Skeletal muscle satellite cell (primary cell): ENCODE data around the gene CYTH1.
A peak's percentile ranks its signal among the peaks of the same experiment; 100 is the strongest.

Experiments
- H3K27me3 ChIP-seq: 2 replicates; pipeline ENCODE4 v1.7.0; 2013; ENCODE audit warnings: low read length; ENCODE audit not compliant: control insufficient read depth, insufficient read depth
- H3K36me3 ChIP-seq: 2 replicates; pipeline ENCODE4 v1.7.0; 2013; ENCODE audit warnings: mild to moderate bottlenecking, control low read depth, low read length; ENCODE audit not compliant: insufficient read depth
- H3K4me1 ChIP-seq: 2 replicates; pipeline ENCODE4 v1.7.0; 2013; ENCODE audit warnings: low read length; ENCODE audit not compliant: control insufficient read depth, insufficient read depth
- H3K4me2 ChIP-seq: 2 replicates; pipeline ENCODE4 v1.7.0; 2013; ENCODE audit warnings: mild to moderate bottlenecking, low read length
- H3K4me3 ChIP-seq: 2 replicates; pipeline ENCODE4 v1.7.0; 2013; ENCODE audit warnings: low read length
- H3K9ac ChIP-seq: 2 replicates; pipeline ENCODE4 v1.7.0; 2013; ENCODE audit warnings: mild to moderate bottlenecking, low read depth, low read length, moderate library complexity
- H3K9me3 ChIP-seq: replicated peaks from 2 replicates; pipeline ENCODE4 v1.7.0; 2013; ENCODE audit warnings: mild to moderate bottlenecking, control low read depth, low read length

The CYTH1 gene

DNA sequence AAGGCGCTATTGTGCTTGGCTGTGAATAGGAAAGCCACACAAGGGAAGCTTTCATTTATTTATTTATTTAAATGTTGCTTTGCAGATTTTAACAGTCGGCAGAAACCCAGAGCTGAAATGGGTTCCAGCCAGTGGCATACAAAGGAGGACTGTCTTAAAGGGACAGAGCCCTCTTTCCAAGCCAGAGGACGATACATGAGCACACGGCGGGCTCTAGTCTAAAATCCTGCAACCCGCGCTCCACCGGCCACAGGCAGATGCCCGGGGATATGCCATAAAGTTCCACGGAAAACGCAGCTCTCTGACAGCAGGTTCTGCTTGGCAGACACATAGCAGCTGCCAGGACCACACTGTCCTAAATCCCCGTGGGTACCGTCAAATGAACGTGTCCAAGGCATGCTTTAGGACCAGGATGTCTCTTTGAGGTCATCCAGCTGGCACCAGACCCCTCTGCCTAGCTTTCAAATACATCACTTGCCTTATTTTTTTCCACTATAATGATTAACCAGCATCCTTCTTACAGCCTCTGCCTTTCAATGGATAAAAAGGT, 64.6 kb downstream of the CYTH1 start:
- Histone ChIP-seq H3K9ac (peak overlapping the region; percentile 35), H3K9me3 (no peaks in the 10 kb centered on the region), H3K4me2 (peak overlapping the region; percentile 88), H3K36me3 (no peaks in the 10 kb centered on the region), H3K4me1 (peaks cover 33% of the 10 kb centered on the region), H3K4me3 (peak overlapping the region; percentile 65), H3K27me3 (no peaks in the 10 kb centered on the region)

DNA sequence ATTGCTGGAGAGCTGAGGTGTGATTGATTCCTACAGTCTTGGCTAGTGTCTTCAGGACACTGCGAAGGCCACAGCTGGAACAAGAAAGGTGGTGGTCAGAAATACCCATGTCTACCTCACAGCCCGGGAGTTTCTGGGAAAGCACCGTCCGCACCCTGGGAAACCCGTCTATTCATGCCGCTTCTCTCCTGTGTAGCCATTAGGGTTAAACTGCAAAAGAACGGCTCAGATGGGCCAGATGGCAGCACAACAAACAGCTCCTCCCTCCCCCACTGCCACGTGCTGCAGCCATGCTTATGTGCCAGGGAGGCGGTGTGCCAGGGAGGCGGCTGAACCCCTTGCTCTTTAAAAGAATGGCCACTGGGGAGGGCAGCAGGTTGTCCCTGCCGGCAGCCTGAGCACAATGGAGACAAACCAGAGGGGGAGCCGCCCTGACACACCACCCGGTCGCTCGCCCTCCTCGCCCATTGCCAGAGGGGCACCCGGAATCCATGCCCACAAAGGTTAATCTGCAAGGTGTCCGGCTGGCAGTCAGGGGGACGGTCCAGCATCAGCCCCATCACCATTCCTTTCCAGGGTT, 65.2 kb downstream of the CYTH1 start:
- peak overlapping the region; percentile 65 for H3K4me3 ChIP-seq
- no peaks in the 10 kb centered on the region for H3K9me3 ChIP-seq
- H3K9ac ChIP-seq, result peak overlapping the region; percentile 35
- no peaks in the 10 kb centered on the region for H3K27me3 ChIP-seq
- H3K36me3 ChIP-seq, result no peaks in the 10 kb centered on the region
- H3K4me1 ChIP-seq, result peaks cover 33% of the 10 kb centered on the region
- peak overlapping the region; percentile 88 for H3K4me2 ChIP-seq

DNA sequence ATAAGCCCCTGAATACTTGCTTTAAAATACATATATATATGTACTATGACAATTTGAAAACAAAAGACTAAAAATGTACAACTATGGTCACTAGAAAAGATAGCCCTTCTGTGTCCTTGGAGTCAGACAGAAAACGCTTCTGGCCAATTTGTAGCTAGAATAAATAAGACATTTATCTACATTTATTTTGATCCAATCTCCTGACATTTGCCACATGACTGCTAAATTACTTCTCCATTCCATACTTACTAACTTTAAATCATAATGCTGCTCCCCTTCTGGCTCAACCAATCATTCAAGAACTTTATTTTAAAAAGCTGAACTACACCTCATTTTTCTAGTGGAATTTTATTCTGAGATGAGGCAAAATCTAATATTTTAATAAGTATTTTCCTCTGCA, 65.8 kb downstream of the CYTH1 start:
- Histone ChIP-seq H3K4me2 (peak overlapping the region; percentile 88), H3K36me3 (no peaks in the 10 kb centered on the region), H3K4me3 (peak overlapping the region; percentile 65), H3K9me3 (no peaks in the 10 kb centered on the region), H3K27me3 (no peaks in the 10 kb centered on the region), H3K9ac (peak overlapping the region; percentile 35), H3K4me1 (peaks cover 33% of the 10 kb centered on the region)

DNA sequence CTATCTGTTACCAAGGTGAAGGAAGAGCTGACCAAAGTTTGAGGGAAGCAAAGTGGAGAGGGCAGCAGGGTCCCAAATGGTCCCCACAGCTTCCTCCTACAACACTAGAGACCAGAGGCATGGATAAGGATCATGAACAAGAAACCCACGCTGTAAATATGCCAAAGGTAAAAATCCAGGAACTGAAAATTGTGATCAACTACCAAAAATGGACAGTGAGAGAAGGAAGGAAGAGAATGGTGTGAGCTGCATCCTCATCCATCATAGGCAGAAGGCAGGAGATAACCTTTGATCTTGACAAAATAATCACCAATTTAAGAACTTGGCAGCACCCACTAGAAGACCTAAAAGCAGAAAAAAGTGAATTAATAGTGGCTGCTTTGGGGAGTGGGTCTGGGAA, 66.2 kb downstream of the CYTH1 start:
- no peaks in the 10 kb centered on the region for H3K36me3 ChIP-seq
- H3K9ac ChIP-seq, result peak overlapping the region; percentile 19
- H3K4me2 ChIP-seq, result peak overlapping the region; percentile 46
- H3K4me1 ChIP-seq, result peaks cover 33% of the 10 kb centered on the region
- H3K4me3 ChIP-seq, result peak overlapping the region; percentile 26
- no peaks in the 10 kb centered on the region for H3K9me3 ChIP-seq
- H3K27me3 ChIP-seq, result no peaks in the 10 kb centered on the region

DNA sequence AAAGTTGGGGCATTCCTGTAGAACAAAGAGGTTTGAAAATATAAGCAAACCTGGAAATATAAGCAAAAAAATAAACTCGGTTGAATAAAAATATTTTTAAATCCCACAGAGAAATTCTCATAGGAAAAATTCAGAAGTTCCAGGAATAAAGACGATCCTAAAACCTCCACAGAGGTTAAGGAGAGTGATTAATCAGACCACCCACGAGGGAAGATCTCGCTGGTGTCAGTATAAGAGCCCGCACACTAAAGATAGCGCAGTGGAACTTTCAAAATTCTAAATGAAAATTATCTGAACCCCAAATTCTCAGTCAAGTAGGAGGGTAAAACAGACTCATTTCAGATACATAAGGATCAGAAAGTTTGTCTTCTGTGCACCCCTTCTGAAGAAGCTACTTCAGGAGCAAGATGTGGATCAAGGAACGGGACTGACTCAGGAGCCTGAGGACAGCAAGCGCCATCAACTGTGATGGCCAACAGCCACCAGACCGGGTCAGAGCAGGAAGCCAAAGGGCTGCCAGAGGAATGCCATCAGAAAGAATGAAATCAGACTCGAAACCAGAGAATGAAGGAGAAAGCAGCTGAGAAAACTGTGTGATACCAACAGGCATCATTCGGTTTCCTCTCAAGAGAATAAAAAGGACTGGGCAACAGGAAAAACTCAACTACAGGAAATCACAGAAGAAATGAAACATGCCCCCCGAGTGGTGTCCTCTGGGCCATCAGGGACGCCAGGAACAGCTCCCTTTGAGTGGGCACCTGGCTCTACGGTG, 66.9 kb downstream of the CYTH1 start:
- H3K4me3 ChIP-seq, result peak overlapping the region; percentile 26
- H3K36me3 ChIP-seq, result no peaks in the 10 kb centered on the region
- H3K4me1 ChIP-seq, result peaks cover 33% of the 10 kb centered on the region
- H3K27me3 ChIP-seq, result no peaks in the 10 kb centered on the region
- peak overlapping the region; percentile 46 for H3K4me2 ChIP-seq
- H3K9me3 ChIP-seq, result no peaks in the 10 kb centered on the region
- H3K9ac ChIP-seq, result peak overlapping the region; percentile 19

DNA sequence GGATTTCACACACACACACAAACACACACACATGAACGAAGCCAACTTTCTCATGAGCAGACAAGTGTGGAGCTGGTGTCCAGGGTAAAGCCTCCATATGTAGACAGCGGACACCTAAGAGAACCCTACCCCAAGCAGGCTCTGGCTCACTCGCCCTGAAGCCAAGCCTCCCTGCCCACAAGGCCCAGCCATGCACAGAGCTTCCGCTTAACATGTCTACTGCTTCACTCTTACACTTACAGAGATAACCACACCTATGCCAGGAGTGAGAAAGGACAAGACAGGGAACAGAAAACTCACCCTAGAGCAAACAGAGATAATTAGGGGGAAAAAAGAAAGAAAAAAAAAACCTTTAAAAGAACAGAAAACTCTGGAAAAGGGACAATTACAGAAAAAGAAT, 67.5 kb downstream of the CYTH1 start:
- Histone ChIP-seq H3K4me2 (peak overlapping the region; percentile 46), H3K27me3 (no peaks in the 10 kb centered on the region), H3K36me3 (no peaks in the 10 kb centered on the region), H3K9me3 (no peaks in the 10 kb centered on the region), H3K4me1 (peaks cover 33% of the 10 kb centered on the region), H3K4me3 (no peak overlapping the region), H3K9ac (no peak overlapping the region)

DNA sequence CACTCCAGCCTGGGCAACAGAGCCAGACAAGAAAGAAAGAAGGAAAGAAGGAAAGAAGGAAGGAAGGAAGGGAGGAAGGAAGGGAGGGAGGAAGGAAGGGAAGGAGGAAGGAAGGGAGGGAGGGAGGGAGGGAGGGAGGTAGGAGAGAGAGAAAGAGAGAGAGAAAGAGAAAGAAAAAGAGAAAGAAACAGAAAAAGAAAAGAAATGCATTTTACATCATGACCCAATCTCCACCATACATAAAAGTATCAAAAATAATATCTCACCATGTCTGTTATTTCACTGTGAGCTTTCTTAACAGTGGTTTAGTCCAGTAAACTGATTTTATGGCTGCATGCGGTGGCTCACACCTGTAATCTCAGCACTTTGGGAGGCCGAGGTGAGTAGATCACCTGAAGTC, 70.0 kb downstream of the CYTH1 start:
- H3K9ac ChIP-seq, result no peak overlapping the region
- H3K4me1 ChIP-seq, result peaks cover 35% of the 10 kb centered on the region
- no peak overlapping the region for H3K4me3 ChIP-seq
- no peak overlapping the region for H3K4me2 ChIP-seq
- H3K27me3 ChIP-seq, result no peaks in the 10 kb centered on the region
- H3K9me3 ChIP-seq, result no peaks in the 10 kb centered on the region
- no peaks in the 10 kb centered on the region for H3K36me3 ChIP-seq

DNA sequence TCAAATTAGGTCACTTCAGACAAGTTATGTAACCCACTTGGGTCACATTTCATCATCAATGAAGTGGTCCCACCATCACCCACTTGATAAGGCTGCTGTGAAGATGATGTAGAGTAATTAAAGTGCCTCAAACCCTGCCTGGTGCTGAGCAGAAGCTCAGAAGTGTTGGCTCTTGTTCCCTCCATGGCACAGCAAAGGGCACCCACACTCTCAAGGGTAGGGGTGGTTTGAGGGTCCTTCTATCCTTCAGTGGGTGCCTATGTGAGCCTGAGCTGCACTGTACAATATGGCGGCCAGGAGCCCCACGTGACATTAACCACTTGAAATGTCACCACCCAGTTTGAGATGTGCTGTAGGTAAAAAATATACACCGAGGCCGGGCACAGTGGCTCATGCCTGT, 71.5 kb downstream of the CYTH1 start:
- Histone ChIP-seq H3K4me2 (no peak overlapping the region), H3K27me3 (no peaks in the 10 kb centered on the region), H3K36me3 (peaks cover under 1% of the 10 kb centered on the region), H3K9me3 (no peaks in the 10 kb centered on the region), H3K4me1 (peaks cover 29% of the 10 kb centered on the region), H3K4me3 (no peak overlapping the region), H3K9ac (no peak overlapping the region)

DNA sequence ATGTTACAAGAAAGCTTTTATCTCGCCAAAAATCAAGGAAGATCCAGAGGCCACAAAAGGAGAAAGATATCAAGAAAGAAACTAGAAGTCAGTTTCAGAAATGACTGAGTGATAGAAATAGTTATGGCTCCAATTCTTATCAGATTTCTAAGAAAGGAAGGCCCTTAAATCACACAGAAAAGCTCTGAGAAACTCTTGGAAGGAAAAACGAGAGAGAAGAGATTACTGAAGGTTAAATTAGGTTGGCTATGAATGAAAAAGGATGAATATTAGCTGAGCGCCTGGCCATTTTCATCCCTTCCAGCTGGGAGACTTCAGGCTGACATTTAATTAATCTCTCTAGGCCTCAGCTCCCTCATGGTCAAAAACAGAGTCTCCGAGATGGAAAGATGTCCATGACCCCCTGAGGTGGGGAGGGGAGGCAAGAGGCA, 72.3 kb downstream of the CYTH1 start:
- H3K9ac ChIP-seq, result no peak overlapping the region
- no peaks in the 10 kb centered on the region for H3K9me3 ChIP-seq
- no peaks in the 10 kb centered on the region for H3K27me3 ChIP-seq
- H3K36me3 ChIP-seq, result peaks cover 6% of the 10 kb centered on the region
- no peak overlapping the region for H3K4me3 ChIP-seq
- no peak overlapping the region for H3K4me2 ChIP-seq
- H3K4me1 ChIP-seq, result peaks cover 20% of the 10 kb centered on the region

DNA sequence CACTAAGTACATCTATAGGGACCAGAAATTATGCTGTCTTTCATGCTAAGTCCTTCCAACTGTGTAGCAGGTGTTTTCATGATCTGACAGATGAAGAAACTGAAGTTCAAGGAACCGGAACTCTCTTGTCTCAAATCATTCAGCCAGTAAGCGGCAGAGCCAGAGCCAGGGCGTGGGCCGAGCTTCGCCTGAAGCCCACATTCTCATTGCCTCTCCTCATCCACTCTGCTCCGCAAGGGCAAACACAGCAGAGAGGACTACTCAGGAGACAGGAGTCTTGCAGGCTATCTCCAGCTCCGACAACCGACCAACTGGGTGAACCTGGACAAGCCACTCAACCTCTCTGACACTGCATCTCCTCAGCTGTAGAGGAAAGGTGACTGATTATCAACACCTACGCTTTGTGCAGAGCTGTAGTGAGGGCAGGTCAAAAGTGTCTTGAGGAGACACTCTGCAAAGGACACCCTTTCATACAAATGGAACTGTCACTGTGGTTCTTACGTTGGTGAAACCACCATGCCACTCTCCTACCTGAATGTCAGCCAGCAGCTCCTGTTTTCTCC, 72.9 kb downstream of the CYTH1 start:
- Histone ChIP-seq H3K27me3 (no peaks in the 10 kb centered on the region), H3K4me3 (no peak overlapping the region), H3K4me1 (peaks cover 18% of the 10 kb centered on the region), H3K36me3 (peaks cover 6% of the 10 kb centered on the region), H3K9me3 (no peaks in the 10 kb centered on the region), H3K4me2 (no peak overlapping the region), H3K9ac (no peak overlapping the region)

DNA sequence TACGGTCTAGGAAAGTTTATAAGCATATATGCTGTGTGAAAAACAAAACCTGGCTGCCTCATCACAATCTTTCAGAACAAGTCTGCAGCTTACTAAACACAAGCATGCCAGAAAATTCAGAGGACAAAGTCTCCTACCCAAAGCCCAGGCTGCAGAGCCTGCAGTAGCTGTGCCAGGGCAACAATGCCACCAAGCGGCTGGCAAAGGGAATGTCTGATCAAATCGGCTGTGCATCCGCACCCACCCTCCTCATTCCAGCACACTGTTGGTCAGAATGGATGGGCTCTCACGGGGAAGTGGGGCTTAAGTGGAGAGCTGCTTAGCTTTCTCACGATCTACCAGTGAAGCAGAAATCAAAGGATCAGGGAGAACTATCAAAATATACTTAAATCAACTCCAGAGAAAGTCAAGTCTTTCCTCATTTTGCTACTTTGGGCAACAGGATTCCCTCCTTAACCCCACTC, 73.5 kb downstream of the CYTH1 start:
- H3K9me3 ChIP-seq, result no peaks in the 10 kb centered on the region
- H3K27me3 ChIP-seq, result no peaks in the 10 kb centered on the region
- H3K36me3 ChIP-seq, result peaks cover 6% of the 10 kb centered on the region
- no peak overlapping the region for H3K4me3 ChIP-seq
- H3K4me2 ChIP-seq, result no peak overlapping the region
- no peak overlapping the region for H3K9ac ChIP-seq
- peaks cover 18% of the 10 kb centered on the region for H3K4me1 ChIP-seq
